Globus pallidus (tissue), 1 donor: ENCODE measurements around the gene CCDC187.

Experiments used
- DNase-seq: peaks from one replicate; pipeline ENCODE4 v3.0.0-alpha.2; 2015; ENCODE audit warnings: low spot score

The CCDC187 gene

DNA sequence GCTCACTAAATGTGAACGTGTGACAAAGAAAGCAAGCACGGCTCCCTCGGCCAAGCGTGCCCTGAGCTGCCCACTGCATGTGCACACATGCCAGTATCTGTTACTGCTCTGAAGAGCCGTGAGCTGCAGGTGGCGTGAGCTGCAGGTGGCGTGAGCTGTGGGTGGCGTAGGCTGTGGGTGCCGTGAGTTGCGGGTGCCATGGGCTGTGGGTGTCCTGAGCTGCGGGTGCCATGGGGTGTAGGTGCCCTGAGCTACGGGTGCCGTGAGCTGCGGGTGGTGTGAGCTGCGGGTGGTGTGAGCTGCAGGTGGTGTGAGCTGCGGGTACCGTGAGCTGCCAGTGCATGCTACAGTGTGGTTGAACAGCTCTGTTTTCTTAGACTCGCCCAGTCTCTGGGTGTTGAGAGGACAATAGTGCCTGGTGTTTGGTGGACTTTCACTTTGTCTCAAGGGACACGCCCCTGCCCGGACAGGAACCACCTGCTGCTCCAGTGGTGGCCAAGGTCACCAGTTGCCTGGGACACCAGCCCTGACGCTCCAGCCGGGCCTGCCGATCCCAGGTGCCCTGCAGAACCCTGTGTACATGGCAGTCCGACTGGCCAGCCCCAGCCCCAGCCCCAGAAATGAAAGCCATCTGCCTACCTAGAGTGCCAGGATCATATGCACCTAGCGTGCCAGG is 6.7 kb downstream of the CCDC187 start:
- DNase-seq = no peak

DNA sequence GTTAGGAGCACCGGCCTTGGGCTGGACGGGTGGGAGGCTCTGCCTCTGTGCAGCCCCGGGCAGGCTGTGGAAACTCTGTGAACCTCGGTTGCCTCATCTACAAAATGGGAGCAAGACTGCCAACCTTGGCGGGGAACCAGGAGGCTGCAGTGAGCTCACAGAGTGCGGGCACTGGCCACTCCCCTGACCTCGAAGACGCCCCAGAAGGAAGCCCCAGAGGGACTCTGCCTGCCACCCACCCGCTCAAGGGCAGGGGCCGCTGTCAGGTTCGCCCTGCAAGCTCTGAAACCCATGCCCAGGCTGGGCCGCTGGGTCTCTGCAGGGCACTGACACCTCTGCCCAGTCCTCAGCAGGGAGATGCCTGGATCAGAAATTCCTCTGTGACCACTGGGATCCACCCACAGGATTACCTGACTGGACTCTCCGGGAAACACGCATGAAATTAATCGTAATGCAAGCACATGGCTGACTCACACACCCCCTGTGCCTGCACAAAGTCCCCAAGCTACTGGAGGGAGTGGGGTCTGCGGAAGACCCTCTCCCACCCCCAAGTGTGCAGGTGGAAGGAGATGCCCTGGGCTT is 7.4 kb downstream of the CCDC187 start:
- no peak for DNase-seq

DNA sequence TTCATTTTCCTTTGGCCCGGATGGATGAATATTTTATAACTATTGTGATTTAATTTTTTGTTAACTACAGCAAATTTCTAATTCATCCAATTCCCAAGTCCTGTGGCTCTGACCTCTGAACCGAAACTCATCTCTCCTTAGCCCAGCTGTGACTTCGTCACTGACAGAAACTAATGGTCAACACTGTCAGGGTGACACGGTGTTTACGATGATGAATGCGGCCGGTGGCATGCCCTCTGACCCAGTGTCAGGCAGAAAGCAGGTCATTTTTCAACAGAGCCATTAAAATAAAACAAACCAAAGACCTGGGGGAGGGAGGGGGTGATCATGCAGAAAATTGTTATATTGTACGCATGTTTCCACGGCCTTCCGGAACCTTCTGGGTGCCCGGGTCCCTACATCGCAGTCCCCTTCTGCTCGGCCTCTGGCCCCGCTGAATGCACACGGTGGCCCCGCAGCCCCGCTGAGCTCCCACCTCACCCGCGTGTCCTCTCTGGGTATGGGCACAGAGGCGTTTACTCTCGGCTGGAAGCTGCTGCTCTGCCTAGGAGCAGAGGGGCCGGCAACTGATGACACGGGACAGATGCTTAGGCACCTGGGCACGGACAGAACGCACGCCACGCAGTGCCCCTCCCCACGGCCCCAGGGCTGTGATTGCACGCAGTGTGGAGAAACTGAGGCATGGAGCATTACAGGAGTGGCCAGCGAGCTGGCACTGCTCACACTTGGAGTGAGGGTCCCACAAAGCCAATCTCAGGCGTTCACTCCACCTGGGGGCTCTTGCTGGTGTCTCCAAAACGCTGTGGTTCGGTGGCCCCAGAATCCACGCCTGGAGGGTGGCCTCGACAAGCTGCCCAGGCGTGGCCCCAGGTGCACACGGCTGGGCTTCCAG is 8.1 kb downstream of the CCDC187 start:
- no peak for DNase-seq

DNA sequence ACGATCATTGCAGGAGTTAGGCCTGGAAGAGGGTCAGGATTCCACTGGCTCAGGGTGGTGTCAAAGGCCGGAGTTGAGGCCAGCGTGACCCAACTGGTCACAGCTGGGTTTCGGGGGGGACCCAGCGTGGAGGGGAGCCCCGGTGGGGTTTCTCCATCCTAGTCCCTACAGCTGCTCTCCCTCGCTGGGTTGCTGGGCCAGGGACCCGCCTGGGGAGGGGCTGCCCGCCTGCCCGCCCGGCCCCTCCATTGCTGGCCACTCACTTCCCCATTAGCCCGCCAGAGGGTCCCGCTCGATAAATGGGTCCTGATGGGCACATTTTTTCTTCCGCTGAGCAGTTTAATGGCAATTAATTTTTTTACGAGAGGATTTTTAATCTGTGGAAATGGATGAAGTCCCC is 8.8 kb downstream of the CCDC187 start:
- DNase-seq = no peak

DNA sequence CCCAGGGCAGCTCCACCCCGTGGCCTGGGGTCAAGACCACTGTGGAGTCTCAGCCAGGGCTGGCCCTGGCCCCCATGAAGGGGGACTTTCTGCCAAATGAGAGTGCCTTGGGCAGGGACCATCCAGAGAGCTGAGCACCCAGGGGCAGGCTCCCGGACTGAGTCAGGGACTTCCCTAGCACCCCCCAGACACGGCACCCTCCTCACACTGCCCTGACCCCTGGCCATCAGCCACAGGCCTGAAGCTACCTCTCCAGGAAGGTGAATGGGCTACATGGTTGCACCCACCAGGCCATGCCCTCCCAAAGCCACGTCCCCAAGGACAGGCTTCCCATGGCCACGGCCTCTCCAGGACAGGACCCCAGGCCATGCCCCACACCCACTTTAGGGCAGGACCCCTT is 9.5 kb downstream of the CCDC187 start:
- no peak for DNase-seq

DNA sequence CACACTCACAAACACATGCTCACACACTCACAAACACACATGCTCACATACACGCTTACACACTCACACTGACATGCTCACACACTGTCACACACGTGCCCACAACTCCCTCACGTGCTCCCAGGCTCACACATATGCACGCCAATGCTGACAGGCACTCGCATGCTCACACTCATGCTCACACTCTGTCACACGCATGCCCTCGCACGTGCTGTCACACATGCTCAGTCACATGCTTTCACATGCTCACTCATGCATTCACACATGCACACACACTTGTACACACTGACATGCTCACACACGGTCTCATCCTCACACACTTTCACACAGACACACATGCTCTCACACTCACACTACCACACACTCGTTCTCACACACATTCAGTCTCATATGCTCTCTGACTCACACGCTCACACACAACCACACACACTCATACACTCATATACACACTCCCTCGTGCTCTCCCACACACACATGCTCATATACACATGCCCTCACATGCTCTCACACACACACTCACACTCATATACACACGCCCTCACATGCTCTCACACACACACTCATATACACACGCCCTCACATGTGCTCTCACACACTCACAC is 10.3 kb downstream of the CCDC187 start:
- no peak for DNase-seq

DNA sequence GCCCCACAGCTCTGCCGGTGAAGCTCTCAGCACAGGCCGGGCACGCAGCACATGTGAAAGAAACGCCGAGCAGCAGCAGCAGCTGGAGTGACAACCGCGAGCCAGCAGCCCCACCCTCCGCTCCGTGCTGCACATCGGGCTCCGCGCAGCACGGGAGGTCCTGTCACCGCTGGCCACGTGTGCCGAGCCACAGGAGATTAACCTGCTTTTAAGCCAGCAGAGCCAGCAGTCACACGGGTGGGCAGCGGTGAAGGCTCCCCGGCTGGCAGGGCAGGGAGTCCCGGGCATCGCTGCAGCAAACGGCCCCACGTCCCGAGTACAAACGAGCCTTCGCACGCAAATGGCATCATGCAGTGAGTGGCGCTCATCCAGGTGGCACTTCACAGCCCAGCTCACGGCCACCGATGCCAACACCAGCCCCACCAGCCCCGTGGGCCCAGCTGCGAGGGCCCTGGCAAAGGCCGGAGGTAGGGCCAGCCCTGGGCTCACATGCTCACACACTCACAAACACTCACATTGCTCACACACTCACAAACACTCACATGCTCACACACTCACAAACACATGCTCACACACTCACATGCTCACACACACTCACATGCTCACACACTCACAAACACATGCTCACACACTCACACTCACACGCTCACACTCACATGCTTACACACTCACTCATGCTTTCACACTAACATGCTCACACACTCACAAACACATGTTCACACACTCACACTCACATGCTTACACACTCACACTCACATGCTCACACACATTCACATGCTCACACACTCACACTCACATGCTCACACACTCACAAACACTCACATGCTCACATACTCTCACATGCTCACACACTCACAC is 11.1 kb downstream of the CCDC187 start:
- DNase-seq = no peak

DNA sequence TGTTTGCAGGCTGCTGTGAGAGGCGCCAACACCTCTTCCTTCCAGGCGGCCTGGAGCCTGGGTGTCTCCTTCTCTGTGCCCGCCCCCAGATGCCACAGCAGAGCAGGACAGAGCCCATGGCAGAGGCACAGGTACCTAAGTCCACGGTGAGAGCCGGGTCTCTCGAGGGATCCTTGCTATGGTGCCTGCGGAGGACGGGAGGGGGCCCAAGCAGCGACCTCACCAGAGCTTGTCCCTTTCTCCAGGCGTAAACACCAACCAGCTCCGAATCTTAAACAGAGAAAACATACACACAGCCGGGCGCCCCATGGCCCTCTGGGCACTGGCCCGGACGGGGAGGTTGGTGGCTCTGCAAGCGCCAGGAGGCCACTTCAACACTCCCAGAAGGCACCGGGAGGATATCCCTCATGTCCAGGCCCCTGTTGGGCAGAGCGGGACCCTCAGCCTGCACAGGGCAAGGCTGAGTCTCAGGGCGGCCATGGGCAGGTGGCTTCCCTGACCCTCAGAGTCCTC is 11.8 kb downstream of the CCDC187 start:
- no peak for DNase-seq

DNA sequence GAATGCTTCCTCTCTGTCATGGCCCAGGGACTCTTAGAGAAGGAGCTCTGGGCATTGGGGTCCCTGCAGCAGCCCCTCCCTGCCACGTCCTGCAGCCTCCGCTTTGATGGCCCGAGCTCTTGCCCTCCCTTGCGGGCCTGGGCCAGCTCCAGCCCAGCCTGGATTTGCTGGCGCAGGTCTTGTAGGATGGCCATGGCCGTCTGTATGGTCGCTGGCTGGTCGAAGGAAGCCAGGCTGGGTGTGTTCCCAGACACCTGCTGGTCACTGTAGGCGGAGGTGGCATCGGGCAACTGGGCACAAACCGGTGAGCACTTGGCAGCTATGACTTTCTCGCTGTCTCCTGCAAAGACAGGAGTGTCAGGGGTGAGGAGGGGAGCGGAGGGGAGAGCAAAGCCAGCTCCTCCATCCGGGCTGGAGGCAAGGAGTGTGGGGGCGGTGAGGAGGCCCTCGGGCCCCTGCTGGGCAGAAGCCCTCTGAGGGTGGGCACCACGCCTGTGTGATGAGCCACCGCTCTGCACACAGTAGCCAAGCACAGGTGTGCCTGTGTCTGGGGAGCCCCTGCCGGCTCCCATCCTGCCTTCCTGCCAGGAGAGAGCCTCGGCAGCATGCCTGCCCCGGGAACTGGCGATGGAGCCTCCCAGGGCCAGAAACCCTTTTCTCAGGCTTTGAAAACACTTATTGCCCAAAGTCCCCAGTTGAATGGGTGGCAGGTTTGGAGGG is 12.4 kb downstream of the CCDC187 start:
- DNase-seq = no peak

DNA sequence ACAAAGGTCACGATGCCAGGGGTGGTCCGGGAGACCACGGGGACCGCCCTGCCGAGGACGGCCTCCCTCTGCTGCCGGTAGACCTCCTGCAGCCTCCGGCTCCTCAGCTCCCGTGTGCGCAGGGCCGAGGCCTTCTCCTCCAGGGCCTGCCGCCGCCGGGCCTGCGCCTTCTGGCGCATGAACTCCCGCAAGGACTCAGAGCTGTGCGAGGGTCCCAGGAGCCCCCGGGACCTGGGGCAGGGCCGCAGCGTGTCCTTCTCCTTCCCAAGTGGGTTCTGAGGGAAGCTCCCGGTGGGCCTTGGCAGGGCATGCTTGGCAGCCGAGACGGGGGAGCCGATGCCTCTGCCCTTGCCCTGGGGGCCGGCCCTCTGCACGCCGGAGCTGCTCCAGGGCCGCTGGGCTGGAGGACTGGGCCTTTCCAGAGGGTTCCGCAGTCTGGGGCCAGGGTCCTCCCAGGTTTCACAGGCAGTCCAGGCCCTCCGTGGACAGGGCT is 13.3 kb downstream of the CCDC187 start:
- DNase-seq = no peak

DNA sequence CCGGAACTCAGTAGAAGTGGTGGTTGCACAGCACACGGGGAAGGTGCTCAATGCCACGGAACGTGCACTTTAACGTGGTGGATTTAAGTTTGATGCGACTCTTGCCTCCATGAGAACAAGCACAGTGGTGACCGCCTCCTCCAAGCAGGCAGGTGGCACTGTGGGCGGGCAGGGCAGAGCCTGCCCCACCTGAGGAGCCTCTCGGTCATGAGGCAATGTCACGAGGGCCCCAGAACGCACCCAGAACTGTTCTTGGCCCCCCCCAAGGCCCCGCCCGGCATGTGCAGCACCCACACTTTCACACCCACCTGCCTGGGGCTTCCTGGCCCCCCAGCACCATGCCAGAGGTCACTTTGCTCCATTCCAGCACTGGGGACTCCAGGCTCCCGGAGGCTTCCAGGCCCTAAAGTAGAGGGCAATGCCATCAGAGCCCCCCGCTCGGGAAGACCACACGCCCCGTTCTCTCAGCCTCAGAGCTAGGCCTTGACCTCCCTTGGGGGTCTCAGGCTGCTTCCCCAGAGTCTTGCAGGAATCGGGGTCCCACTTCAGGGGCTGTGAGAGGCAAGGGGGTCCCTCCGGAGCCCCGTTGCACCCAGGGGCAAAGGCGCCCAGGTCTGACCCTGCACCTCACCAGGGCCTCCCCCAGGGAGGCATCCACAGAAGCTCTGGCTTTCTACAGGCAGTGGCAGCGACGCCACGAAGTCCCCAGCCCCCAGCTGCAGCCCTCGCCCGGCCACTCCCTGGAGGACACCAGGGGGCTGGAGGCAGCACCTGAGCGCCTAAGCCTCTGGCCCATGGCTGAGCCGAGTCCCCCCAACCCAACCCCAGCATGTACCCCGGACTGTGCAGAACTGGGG is 14.0 kb downstream of the CCDC187 start:
- no peak for DNase-seq

DNA sequence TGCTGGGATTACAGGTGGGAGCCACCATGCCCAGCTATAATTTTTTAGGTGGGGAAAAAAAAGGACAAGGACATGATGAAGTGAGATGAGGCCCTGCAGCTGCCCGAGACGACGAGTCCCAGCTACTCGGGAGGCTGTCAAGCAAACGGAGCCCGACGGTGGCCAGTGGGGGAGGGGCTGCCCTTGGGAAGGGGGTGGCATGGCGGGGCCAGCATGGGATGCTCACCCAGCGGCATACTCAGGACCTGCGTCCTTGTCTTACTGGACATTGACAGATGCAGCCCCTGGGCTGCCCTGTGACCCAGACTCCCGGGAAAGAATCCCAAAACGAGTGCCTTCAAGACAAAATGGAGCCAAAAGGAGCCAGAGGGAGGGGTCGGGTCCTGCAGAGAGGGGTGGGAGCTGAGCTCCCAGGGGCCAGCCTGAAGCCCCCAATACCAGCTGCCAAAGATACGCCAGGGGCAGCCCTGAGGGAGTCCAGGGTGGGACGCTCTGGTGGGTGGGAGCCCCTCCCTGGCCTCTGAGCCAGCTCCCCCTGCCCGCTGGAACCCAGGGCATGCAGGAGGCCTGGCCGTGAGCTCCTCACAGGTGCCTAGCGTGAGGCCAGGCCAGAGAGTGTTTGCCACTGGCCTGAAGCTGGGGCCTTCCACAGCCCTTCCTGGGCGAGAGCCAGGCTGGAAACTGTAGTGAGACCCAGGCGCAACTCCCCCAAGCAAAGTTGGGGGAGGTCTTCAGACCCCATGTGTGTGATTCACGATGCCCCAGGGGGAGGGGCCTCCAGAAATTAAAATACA is 15.7 kb downstream of the CCDC187 start:
- no peak for DNase-seq

DNA sequence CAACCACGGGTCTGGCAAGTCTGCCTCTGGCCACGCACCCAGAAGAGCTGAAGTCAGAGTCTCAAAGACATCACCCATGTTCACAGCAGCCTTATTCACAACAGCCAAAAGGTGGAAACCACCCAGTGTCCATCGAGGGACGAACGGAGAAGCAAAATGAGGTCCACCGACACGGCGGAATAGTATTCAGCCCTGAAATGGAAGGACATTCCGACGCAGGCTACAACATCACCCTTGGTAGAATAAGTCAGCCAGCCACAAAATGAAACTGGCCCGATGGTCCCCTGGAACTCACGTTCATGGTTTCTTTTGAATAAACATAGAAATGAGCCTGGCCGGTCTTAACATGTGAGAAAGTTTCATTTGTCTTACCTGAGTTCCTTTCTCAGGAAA is 16.9 kb downstream of the CCDC187 start:
- DNase-seq = no peak

DNA sequence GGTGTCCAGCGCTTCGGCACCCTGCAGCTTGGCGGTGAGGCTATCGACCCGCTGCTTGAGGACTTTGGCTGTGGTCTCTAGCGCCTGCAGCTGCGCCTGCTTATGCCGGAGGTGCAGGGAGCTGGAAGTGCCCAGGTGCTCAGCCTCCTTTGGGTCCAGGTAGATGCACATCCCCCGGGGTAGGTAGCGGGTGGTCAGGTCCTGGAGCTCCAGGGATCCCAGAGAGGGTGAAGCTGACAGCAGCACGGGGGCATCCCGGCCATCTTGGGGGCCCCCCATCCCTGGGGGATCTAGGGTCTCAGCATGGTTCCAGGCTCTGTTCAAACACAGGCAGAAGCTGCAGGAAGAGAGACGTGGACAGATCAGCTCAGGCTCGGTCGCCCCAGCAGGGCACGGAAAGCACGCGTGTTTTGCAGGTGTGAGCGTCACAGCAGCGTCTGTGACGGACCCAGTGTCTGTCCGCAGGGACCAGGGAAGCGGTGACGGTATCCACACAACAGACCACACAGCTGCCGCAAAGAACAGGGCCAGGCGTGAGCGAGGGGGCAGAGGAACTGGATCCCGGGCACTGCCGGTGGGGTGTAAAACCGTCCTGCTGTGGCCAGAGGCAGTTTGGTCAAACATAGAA is 17.4 kb downstream of the CCDC187 start:
- no peak for DNase-seq

DNA sequence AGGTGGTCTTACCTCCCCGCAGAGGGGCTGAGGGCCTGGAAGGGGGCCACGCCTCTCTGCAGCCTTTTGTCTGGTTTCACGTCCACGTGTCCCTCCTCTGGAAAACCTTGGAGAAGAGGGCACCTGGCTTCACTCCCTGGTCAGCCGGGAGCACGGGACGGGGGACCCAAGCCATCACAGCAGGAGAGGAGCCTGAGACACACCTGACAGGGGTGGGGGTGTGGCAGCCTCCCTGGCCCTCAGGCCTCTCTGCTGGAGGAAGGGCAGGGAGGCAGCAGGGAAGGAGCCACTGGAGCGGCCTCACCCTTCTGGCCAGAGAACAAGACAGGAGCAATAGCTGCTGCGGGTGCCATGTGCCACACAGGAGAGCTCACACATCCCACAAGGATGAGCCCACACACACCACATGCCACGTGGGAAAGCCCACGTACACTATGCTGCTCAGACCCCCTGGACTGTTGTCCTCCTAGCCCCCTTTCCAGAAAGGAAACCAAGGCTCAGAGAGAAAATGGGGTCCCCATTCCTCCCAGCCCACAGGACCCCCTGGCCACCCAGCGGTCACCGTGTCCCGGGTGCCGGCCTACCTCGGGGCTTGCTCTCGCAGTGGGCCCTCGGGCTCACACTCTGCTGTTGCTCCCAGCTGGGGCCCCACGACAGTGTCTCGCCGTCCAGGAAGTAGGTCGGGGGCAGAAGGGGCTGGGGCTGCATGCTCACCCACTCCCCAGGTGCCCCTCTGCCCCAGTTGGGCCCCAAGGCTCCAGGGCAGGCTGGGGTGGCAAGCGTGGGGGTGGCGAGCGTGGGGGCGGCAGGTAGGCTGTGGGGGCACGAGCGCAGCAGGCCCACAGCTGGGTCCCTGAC is 18.2 kb downstream of the CCDC187 start:
- DNase-seq = no peak

DNA sequence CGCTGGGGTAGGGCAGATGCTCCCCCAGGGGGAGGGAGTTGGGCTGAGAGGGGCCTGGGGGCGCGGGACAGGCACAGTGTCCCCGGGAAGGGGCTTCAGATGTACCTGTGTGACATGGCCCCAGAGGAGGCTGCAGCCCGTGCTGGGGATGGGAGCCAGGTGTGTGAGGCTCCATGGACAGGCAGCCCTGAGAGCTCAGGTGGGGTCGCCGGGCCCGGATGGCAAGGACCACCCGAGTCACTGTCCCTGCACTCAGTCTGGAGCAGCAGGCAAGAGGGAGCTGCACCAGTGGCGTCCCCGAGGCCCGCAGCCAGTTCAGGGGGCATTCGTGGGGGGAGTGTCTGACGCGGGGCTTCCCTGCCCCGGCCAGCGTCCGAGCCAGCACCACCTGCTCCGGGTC is 18.9 kb downstream of the CCDC187 start:
- no peak for DNase-seq

DNA sequence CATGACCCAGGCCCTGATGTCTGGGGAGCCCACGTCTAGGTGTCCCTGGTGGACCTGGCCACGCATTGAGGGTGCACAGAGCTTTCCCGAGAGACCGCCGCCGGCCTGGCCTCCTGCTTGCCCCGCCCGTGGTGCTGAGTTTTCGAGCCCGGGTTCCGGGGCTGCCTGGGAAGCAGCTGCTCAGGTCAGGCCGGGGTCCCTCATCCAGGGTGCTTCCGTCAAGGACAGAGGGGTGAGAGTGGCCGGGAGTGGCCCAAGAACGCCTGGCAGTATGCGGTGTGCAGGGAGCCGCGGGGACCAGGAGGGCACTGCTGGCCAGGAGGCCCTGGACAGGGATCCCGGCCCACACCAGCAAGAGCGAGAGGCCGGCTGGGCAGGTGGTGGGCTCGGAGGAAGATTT is 19.6 kb downstream of the CCDC187 start:
- DNase-seq = no peak
